ENCODE data around the gene MAT2B.
A peak's percentile ranks its signal among the peaks of the same experiment; 100 is the strongest.
"Not testable (repeated sequence)": the region's sequence is repeated elsewhere in the genome, so short reads cannot be mapped to it uniquely, and the experiment has no call there.

The MAT2B gene

DNA sequence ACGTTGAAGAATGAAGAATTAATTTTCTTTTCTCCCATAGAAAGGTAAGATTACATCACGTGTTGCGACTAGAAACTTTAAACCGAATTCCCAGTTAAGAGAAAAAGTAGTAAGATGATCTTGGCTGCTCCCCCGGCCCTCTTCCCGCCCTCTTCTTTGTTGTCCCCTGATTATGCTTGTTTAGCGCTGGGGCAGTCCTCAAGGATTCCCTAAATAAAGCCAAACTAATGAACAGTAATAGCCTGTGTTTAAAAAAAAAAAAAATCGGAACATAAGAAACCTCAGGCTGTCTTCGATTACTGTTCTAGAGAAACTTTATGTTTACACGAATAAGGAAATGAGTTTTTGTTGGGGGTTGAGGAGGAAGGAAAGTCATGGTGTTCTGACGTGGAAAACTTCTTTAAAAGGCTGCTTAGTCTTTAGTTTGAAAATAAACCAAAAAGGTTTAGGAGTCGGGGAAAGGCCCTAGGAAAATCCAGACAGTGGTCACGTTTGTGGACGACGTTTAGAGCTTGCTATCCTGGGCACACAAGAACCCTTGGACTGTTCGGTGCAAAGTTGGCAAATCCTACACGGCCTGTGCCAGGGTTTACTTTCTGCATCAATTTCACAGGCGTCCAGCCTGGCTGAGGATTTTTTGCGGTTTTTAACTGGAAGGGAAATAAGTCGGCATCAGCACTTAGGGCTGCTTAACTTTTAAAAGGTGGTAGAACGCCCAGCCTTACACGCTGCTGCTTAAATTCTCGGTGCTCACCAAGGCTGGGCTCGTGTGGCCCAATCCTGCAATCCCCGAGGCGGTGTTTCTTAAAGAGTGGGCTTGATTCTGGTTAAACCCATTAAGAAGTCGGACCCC is 1.1 kb upstream of the MAT2B start:
- DNase-seq: peak; percentile 70

GRCh38 chr5:163505049-163505367 is 411 bp upstream of the MAT2B start:
- DNase-seq: no peak

- no peak for DNase-seq
Observed at GRCh38 chr5:163506095-163506457, 657 bp downstream of the MAT2B start.

DNA sequence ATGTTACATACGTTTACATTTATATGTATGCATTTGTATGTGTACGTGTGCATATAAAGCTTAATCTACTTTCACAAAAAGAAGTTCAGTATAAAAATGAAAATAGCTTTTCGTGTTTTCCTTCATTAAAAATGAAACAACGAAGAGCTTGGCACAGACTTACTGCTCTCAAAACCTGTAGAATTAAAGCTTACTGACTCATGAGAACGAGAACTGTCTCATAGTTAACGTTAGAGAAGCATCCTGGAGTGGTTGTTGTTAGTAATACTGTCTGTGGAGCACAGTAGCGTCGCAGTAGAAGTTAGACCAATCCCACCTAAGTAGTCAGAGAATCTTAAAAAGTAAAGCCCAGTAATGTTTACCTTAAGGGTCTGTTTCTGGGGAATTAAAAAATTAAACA is 1.3 kb downstream of the MAT2B start:
- no peak for DNase-seq

GRCh38 chr5:163508753-163509152 is 3.3 kb downstream of the MAT2B start:
- no peak for DNase-seq

- DNase-seq: no peak
Observed at GRCh38 chr5:163509291-163509951, 4.0 kb downstream of the MAT2B start.

DNA sequence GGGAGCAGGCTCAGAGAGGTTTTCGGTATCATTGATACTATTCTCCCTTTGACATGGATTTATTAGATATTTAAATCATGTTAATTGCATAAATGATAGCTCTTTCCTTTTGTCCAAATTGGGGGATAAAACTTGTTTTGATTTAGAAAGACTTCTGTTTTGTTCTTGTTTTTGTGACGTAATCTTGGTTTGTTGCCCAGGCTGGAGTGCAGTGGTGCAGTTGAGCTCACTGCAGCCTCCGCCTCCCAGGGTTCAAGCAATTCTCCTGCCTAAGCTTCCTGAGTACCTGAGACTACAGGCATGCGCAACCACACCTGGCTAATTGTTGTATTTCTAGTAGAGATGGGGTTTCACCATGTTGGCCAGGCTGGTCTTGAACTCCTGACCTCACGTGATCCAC is 7.1 kb downstream of the MAT2B start:
- no peak for DNase-seq

- DNase-seq: no peak
Observed at GRCh38 chr5:163525096-163525495, 19.7 kb downstream of the MAT2B start.

- DNase-seq: no peak
Observed at GRCh38 chr5:163529698-163530097, 24.3 kb downstream of the MAT2B start.

- DNase-seq: no peak
Observed at GRCh38 chr5:163531272-163531671, 25.9 kb downstream of the MAT2B start.

DNA sequence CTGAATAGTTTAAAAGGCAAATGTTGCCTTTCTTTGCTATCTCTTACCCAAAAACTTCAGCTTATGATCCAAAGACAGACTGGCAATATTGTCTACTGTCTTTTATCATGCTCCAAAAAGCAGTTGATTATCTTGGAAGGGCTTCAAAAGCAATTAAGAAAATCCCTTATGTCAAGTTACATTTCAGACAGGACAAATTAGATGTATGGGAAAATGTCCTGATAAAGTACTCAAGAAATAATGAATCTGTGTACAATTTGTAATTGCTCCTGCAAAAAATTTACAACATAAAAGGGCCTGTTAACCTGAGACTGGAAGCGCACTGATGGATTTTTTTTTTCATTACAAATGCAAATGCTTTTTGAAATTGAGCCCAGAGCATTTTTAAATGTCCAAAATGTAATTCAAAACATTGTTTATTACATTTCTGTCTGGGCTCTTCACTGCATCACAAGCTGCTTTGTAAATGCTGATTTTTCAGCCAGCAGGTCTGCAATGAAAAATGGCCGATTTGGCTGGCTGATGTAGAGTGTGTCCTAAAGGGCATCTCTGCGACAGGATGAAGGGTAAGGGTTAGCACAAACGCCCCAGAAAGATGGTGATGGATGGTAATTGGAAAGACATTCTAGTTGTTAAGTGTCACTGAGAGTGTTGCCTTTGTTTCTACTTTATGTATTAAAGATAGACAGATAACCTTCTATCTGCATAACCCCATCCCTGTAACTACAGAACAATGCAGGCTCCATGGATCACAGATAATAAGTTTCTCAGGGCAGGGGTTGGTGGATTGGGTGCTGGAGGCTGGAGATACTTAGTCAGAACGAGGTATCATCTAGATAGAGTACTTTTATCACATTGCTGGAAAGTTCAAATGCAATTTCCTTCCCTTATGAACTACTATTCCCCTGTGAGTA is 27.0 kb downstream of the MAT2B start:
- DNase-seq: no peak

GRCh38 chr5:163533223-163533622 is 27.8 kb downstream of the MAT2B start:
- no peak for DNase-seq

GRCh38 chr5:163534492-163535094 is 29.2 kb downstream of the MAT2B start:
- DNase-seq: no peak

DNA sequence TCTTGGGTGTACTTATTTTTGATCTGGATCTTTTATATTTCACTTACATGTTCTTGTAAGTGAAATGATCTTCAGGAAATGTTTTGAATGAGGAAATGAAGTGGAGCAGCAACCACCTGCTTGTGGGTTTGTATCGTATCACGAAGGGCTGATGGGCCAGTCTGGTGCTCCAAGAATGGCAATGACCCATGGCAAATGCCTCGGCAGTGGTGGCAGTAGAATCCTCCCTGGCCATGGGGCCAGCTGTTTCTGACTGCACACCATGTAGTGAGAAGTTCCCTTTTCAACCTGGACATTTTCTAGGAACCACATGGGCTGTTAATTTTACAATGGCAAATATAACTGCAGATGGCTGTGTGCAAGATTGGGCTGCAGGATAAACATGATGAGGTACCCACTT is 29.9 kb downstream of the MAT2B start:
- no peak for DNase-seq

DNA sequence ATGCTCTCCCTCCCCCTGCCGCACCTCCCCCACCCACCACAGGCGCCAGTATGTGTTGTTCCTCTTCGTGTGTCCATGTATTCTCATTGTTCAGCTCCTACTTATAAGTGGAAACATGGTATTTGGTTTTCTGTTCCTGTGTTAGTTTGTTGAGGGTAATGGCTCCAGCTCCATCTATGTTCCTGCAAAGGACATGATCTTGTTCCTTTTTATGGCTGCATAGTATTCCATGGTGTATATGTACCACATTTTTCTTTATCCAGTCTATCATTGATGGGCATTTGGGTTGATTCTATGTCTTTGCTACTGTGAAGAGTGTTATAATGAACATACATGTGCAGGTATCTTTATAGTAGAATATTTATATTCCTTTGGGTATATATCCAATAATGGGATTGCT is 31.0 kb downstream of the MAT2B start:
- not testable (repeated sequence) for DNase-seq

GRCh38 chr5:163540696-163541095 is 35.3 kb downstream of the MAT2B start:
- no peak for DNase-seq

GRCh38 chr5:163542771-163543170 is 37.4 kb downstream of the MAT2B start:
- DNase-seq: no peak

GRCh38 chr5:163544041-163544440 is 38.6 kb downstream of the MAT2B start:
- no peak for DNase-seq

GRCh38 chr5:163544836-163545235 is 39.4 kb downstream of the MAT2B start:
- no peak for DNase-seq

GRCh38 chr5:163548649-163549048 is 43.2 kb downstream of the MAT2B start:
- no peak for DNase-seq

GRCh38 chr5:163551156-163551555 is 45.7 kb downstream of the MAT2B start:
- DNase-seq: no peak

DNA sequence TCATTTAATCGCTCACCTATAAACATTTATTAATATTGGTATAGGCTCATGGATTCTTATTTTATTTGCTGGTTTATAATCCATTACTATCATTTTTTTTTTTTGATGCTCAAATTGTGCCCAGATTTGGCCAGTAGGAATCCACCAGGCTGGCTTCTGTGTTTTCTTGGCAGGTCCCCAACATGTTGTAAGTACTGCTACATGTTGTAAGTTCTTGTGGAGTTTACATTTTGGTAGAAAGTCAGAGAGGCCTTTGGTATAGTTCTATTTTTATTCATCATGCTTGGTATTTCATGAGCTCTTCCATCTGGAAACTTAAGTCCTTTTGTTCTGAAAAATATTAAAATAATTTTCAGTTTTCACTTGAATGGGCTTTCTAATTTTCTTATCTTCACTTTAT is 47.1 kb downstream of the MAT2B start:
- no peak for DNase-seq

DNA sequence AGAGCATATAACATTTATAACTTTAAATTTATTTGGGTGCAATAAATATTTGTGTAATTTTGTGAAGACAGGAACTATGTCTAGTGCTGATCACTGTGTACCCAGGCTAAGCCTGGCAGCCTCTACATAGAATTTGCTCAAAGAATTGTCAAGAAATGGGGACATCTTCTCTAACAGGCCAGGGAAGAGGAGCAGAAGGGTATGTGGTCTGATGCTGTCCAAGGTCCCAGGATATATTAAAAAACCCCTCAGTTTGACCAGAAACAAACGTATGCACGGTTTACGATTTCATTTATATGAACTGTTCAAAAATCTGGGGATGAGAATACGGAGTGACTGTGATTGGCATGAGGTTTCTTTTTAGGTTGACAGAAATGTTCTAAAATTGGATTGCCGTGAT is 55.9 kb downstream of the MAT2B start:
- no peak for DNase-seq
